ENCODE measurements around the gene NGEF.

DNA sequence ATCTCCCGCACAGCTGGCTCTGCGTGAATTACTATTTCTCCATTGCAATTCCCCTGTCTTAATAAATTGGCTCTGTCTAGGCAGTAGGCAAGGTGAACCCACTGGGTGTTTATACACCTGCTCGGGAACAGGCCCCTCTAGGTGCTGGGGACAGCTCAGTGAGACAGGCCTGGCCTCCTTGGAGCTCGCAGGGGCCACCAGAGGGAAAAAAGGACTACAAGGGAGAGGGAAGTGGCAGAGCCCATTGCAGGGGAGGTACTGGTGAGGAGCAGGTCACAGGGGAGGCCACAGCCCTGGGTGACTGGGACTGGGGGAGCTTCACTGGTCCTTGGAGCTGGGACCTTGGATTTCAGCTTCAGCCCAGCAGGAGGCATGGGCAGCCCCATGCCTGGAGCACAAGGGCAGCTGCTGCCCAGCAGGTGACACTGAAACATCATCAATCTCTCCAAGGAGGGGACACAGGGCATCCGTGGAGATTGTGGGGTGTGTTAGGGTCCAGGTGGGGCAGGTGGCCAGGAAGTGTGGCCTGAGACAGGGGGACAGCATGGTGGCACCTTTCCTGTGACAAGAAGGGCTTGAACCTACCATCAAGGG lies 31.2 kb downstream of the NGEF start:
- TF ChIP-seq CTCF (IDR thresholded peaks at IDR 0.05) (no peak), POLR2A (IDR thresholded peaks at IDR 0.05) (no peak), POLR2AphosphoS5 (IDR thresholded peaks at IDR 0.05) (no peak)
